HEK293 (cell line): ENCODE results near the gene TMEM184A.

ENCODE experiments used
- RBAK ChIP-seq: fragments of 450-650 bp; formaldehyde crosslinking; IDR thresholded peaks from 2 replicates; pipeline ENCODE4 v1.5.1; 2016; ENCODE audit warnings: missing biosample characterization, missing genetic modification characterization
- TCF7L2 ChIP-seq: IDR thresholded peaks from 2 replicates; pipeline ENCODE4 v1.6.1; 2011; ENCODE audit warnings: low read depth, mild to moderate bottlenecking, inconsistent platforms, low read length, moderate library complexity, borderline replicate concordance
- ZBTB7A ChIP-seq: fragments of 450-650 bp; formaldehyde crosslinking; IDR thresholded peaks from 2 replicates; pipeline ENCODE4 v1.5.1; 2016; ENCODE audit warnings: low read depth, missing biosample characterization, missing genetic modification characterization
- ZNF174 ChIP-seq: fragments of 450-650 bp; formaldehyde crosslinking; IDR thresholded peaks from 2 replicates; pipeline ENCODE4 v1.5.0; 2017; ENCODE audit warnings: missing biosample characterization, mild to moderate bottlenecking, missing genetic modification characterization
- TF ChIP-seq, protein P1 (sequence below): fragments of 450-650 bp; formaldehyde crosslinking; IDR thresholded peaks from 2 replicates; pipeline ENCODE4 v1.5.1; 2016; ENCODE audit warnings: missing biosample characterization, missing genetic modification characterization

DNA sequence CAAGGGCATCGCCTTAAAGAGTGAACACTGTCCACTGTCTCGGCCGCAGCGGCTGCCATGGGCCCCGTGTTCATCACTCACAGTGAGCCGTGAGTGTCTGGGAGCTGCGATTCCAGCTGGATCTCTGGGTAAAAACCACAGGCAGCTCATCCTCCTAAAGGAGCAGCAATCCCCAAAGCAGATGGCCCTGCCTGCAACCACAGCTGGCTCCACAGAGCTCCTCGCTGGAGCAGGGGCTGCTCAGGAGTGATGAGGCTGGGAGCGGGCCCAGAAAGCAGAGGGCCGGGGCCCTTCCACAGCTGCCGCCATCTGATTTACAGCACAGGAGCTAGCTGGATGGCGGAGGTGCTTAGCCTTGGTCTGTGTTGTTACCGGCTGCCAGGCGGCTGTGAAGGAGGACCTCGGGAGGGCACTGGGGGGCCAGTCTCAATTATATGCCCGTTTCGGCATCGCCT is 6.6 kb upstream of the TMEM184A start:
- TF ChIP-seq RBAK (tag by site-specific recombination) (no peak), TCF7L2 (no peak), ZNF174 (tag by site-specific recombination) (no peak), ZBTB7A (tag by site-specific recombination) (no peak)
- TF ChIP-seq, protein P1, sequence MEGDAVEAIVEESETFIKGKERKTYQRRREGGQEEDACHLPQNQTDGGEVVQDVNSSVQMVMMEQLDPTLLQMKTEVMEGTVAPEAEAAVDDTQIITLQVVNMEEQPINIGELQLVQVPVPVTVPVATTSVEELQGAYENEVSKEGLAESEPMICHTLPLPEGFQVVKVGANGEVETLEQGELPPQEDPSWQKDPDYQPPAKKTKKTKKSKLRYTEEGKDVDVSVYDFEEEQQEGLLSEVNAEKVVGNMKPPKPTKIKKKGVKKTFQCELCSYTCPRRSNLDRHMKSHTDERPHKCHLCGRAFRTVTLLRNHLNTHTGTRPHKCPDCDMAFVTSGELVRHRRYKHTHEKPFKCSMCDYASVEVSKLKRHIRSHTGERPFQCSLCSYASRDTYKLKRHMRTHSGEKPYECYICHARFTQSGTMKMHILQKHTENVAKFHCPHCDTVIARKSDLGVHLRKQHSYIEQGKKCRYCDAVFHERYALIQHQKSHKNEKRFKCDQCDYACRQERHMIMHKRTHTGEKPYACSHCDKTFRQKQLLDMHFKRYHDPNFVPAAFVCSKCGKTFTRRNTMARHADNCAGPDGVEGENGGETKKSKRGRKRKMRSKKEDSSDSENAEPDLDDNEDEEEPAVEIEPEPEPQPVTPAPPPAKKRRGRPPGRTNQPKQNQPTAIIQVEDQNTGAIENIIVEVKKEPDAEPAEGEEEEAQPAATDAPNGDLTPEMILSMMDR (tag by site-specific recombination) = no peak
